HepG2 (cell line): Measurements from ENCODE around the gene IL4I1. TPM values are rescaled to one million over a fixed set of nuclear protein-coding genes. Genes with fewer than 3 reads are reported as not detected.

Source experiments
- ATAC-seq: fragments of 200-7000 bp; cut with Tn5 transposase; 3 replicates; pipeline ENCODE4 v1.9.1; 2020; ENCODE audit warnings: mild to moderate bottlenecking, moderate library complexity
- BruUV-seq: library from RNA; stranded (reverse); fragments of 400-500 nt; replicated peaks from 2 replicates; lab custom pipeline; 2021; lab: Mats Ljungman, UMichigan
- CTCF ChIA-PET: fragments of 300-600 bp; formaldehyde crosslinking; extraction: SDS; loops from one replicate; lab custom pipeline; 2021; ENCODE audit warnings: low total read pairs, inconsistent platforms, low intra/inter-chr PET ratio; lab: Yijun Ruan, JAX
- POLR2A ChIA-PET: fragments of 350-600 bp; sonication (Branson Sonifier 250); formaldehyde crosslinking; loops from one replicate; lab custom pipeline; 2020; ENCODE audit warnings: antibody characterized with exemption, inconsistent platforms; lab: Yijun Ruan, JAX
- DNase-seq: peaks from one replicate; pipeline ENCODE4 v3.0.0-alpha.2; 2015; ENCODE audit warnings: low spot score
- FAIRE-seq: peaks from 3 replicates; lab custom pipeline; 2011; peaks lifted over from hg19 to GRCh38; lab: Jason Lieb, UNC
- H2AFZ ChIP-seq: one replicate; pipeline ENCODE4 v1.6.1; 2011; ENCODE audit warnings: low read length, inconsistent platforms
- H3K27ac ChIP-seq: fragments of 300-600 bp; 3 replicates; pipeline ENCODE4 v1.8.0; 2011; ENCODE audit warnings: mixed run types, mild to moderate bottlenecking, mixed read lengths, low read length, inconsistent platforms; ENCODE audit not compliant: insufficient read depth; ENCODE audit errors: extremely low read length
- H3K27me3 ChIP-seq, 2 experiments: fragments of 200-600 bp in 1 of 2; 2 replicates in 1 of 2; 3 replicates in 1 of 2; pipeline versions ENCODE4 v1.6.0 to v1.8.0; 2011; ENCODE audit warnings: low read length in 2 of 2, mild to moderate bottlenecking in 2 of 2, moderate library complexity in 2 of 2, inconsistent platforms in 1 of 2; ENCODE audit not compliant: insufficient read depth in 2 of 2, control insufficient read depth in 1 of 2
- H3K36me3 ChIP-seq, 2 experiments: fragments of 200-600 bp in 1 of 2; replicated peaks in 1 of 2; 2 replicates in 1 of 2; 3 replicates in 1 of 2; pipeline versions ENCODE4 v1.5.1 to v1.8.0; 2011; ENCODE audit warnings: low read length in 2 of 2, inconsistent platforms in 1 of 2; ENCODE audit not compliant: insufficient read depth in 2 of 2, control insufficient read depth in 1 of 2
- H3K4me1 ChIP-seq: 2 replicates; pipeline ENCODE4 v1.5.1; 2012; ENCODE audit warnings: low read length, inconsistent platforms; ENCODE audit not compliant: insufficient read depth
- H3K4me2 ChIP-seq: 2 replicates; pipeline ENCODE4 v1.6.0; 2011; ENCODE audit warnings: low read depth, low read length, inconsistent platforms
- H3K4me3 ChIP-seq, 3 experiments: fragments of 200-600 bp in 1 of 3; sonication (generic), shearing (Covaris generic) in 1 of 3; replicated peaks in 1 of 3; 2 replicates each; pipeline ENCODE4 v1.5.1; 2011 to 2016; ENCODE audit warnings: low read length in 3 of 3, inconsistent platforms in 2 of 3, low read depth in 2 of 3, mild to moderate bottlenecking in 2 of 3, control low read depth in 1 of 3, mixed read lengths in 1 of 3; ENCODE audit not compliant: insufficient read depth in 1 of 3
- H3K79me2 ChIP-seq: one replicate; pipeline ENCODE4 v1.6.1; 2011; ENCODE audit warnings: low read length, inconsistent platforms; ENCODE audit not compliant: insufficient read depth
- H3K9ac ChIP-seq: 2 replicates; pipeline ENCODE4 v1.6.0; 2011; ENCODE audit warnings: mild to moderate bottlenecking, low read depth, low read length, inconsistent platforms; ENCODE audit not compliant: insufficient read depth
- H3K9me3 ChIP-seq: 2 replicates; pipeline ENCODE4 v1.5.1; 2012; ENCODE audit warnings: mild to moderate bottlenecking, low read length
- H4K20me1 ChIP-seq: 2 replicates; pipeline ENCODE4 v1.6.0; 2011; ENCODE audit warnings: inconsistent platforms, mild to moderate bottlenecking, low read length, moderate library complexity; ENCODE audit not compliant: insufficient read depth
- KLF13 ChIP-seq: sonication (generic); formaldehyde crosslinking; IDR thresholded peaks from 2 replicates; pipeline ENCODE4 v1.4.0; 2020; ENCODE audit warnings: mild to moderate bottlenecking, missing genetic modification reagents
- RBM22 ChIP-seq: fragments of 200-400 bp; formaldehyde crosslinking; optimal IDR thresholded peaks from 2 replicates; pipeline ENCODE3; 2017; ENCODE audit warnings: mild to moderate bottlenecking, low read length, moderate library complexity
- TEAD2 ChIP-seq: sonication (generic); formaldehyde crosslinking; IDR thresholded peaks from 2 replicates; pipeline ENCODE4 v1.9.0; 2021; ENCODE audit warnings: missing genetic modification reagents
- ZZZ3 ChIP-seq: sonication (generic); formaldehyde crosslinking; IDR thresholded peaks from 2 replicates; pipeline ENCODE4 v1.4.0; 2020; ENCODE audit warnings: missing genetic modification reagents, mild to moderate bottlenecking, borderline replicate concordance
- WGBS: methylation state at CpG from one replicate; pipeline ENCODE4 v1.1.6; 2017; ENCODE audit warnings: low lambda C conversion rate; 5-methylcytosine and 5-hydroxymethylcytosine counted together
- in situ Hi-C: cut with HindIII; loops from 2 replicates; pipeline ENCODE4 v1.10.0; 2017; ENCODE audit warnings: low pct_unique_long_range_greater_than_20kb; ENCODE audit not compliant: extremely low pct_ligation_motif_present
- intact Hi-C: fragments of 100-400 bp; cut with micrococcal nuclease; formaldehyde crosslinking; loops from one replicate; pipeline ENCODE4 v1.10.0; 2022; ENCODE audit not compliant: unreplicated experiment
- polyA plus RNA-seq, 8 experiments: library from polyadenylated mRNA; depleted of rRNA in 3 of 8; stranded (reverse) in 7 of 8; unstranded in 1 of 8; fragments of >200 nt; fragmentation: Illumina TruSeq in 4 of 8; extraction: Trizol in 4 of 8; gene quantifications; 2 replicates each; pipeline versions ENCODE4 v1.2.1 to v1.2.3, GENCODE V29; 2011 to 2016; ENCODE audit warnings: low read depth in 4 of 8, missing spikeins in 1 of 8, mixed read lengths in 1 of 8; ENCODE audit not compliant: insufficient read depth in 1 of 8
- total RNA-seq, 5 experiments: library from RNA; depleted of rRNA; stranded (reverse); fragments of >200 nt; fragmentation: Illumina TruSeq; extraction: Trizol; gene quantifications; 2 replicates each; pipeline ENCODE4 v1.2.3, GENCODE V29; 2016; ENCODE audit warnings: low read depth in 1 of 5
- TF ChIP-seq, protein P1 (sequence below): sonication (generic); formaldehyde crosslinking; IDR thresholded peaks from 2 replicates; pipeline ENCODE4 v1.4.0; 2020; ENCODE audit warnings: missing genetic modification reagents, borderline replicate concordance
- TF ChIP-seq, protein P2 (sequence below): sonication (generic); formaldehyde crosslinking; IDR thresholded peaks from 2 replicates; pipeline ENCODE4 v1.5.1; 2020; ENCODE audit warnings: missing genetic modification reagents, mild to moderate bottlenecking, borderline replicate concordance
- TF ChIP-seq, protein P3 (sequence below): sonication (generic); formaldehyde crosslinking; IDR thresholded peaks from 2 replicates; pipeline ENCODE4 v1.4.0; 2020; ENCODE audit warnings: missing genetic modification reagents
- TF ChIP-seq, protein P4 (sequence below): sonication (generic); formaldehyde crosslinking; IDR thresholded peaks from 2 replicates; pipeline ENCODE4 v1.4.0; 2020; ENCODE audit warnings: missing genetic modification reagents

Gene IL4I1
- total and polyA plus RNA-seq, 2 of the 13 experiments (the other 11 are each of a cell fraction or from before 2014, with no cell fraction given), result not detected

DNA sequence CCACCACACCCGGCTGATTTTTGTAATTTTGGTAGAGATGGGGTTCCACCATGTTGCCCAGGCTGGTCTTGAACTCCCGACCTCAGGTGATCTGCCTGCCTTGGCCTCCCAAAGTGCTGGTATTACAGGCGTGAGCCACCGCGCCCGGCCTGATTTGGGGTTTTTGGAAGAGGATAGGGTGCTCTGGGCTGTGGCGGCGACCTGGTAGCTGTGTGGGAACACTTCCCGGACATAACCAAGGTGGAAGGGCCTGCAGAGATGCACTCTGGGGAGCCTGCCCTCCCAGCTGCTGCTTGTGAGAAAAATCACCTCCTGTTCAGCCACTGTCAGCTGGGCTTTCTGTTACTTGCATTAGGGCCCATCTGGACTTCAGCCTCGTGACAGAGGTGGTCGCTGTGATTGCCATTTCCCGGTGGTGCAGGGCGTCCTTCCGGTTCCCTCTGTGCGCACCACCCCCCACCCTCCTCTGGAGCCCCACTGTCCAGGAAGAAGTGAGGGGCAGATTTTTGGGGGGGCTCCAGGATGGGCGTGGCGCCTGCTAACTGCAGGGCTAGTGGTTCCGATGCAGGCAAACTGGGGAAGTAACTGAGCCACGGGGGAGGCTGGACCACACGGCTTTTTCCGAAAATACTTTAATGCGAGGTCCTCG is 7.5 kb downstream of the IL4I1 start:
- no TSS peak for BruUV-seq
- in situ Hi-C loops (no loop called here), intact Hi-C loops (no loop called here)
- Histone ChIP-seq H3K27me3 (no peaks in the 10 kb centered on the region; a peak in 1 of 5 replicates), H3K9me3 (no peaks in the 10 kb centered on the region), H3K4me1 (no peaks in the 10 kb centered on the region), H3K4me3 (no peak overlapping the region), H2AFZ (no peak overlapping the region), H3K36me3 (peaks cover 0 to 8% of the 10 kb centered on the region in 2 experiments; a peak in 4 of 5 replicates), H3K4me2 (no peak overlapping the region), H3K9ac (no peak overlapping the region), H3K79me2 (no peaks in the 10 kb centered on the region), H3K27ac (no peak overlapping the region), H4K20me1 (no peaks in the 10 kb centered on the region)
- ATAC-seq (no peak), DNase-seq (no peak), FAIRE-seq (no peak)
- ChIA-PET POLR2A (no interaction called here), CTCF (no interaction called here)
- 96% methylated on average over 19 of the region's 23 CpGs for WGBS
- TF ChIP-seq, protein P1, sequence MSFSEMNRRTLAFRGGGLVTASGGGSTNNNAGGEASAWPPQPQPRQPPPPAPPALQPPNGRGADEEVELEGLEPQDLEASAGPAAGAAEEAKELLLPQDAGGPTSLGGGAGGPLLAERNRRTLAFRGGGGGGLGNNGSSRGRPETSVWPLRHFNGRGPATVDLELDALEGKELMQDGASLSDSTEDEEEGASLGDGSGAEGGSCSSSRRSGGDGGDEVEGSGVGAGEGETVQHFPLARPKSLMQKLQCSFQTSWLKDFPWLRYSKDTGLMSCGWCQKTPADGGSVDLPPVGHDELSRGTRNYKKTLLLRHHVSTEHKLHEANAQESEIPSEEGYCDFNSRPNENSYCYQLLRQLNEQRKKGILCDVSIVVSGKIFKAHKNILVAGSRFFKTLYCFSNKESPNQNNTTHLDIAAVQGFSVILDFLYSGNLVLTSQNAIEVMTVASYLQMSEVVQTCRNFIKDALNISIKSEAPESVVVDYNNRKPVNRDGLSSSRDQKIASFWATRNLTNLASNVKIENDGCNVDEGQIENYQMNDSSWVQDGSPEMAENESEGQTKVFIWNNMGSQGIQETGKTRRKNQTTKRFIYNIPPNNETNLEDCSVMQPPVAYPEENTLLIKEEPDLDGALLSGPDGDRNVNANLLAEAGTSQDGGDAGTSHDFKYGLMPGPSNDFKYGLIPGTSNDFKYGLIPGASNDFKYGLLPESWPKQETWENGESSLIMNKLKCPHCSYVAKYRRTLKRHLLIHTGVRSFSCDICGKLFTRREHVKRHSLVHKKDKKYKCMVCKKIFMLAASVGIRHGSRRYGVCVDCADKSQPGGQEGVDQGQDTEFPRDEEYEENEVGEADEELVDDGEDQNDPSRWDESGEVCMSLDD (CRISPR knock-in tag), result no peak
- TF ChIP-seq RBM22 (peak; percentile 81), KLF13 (no peak), ZZZ3 (CRISPR knock-in tag) (no peak)

DNA sequence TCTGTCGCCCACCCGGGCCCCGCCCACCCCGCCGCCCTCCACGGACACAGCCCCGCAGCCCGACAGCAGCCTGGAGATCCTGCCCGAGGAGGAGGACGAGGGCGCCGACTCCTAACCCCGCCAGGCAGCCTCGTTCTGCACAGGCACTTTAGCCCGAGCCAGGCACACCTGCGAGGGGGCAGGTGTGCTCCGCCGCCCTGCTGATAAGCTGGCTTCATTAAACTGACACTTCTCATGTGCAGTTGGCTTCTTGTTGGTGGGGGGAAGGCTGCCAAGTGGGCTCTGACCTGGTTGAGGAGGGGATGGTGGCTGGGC is 8.2 kb downstream of the IL4I1 start:
- no peak for DNase-seq
- no peaks in the 10 kb centered on the region for H4K20me1 ChIP-seq
- no peaks in the 10 kb centered on the region for H3K9me3 ChIP-seq
- TF ChIP-seq, protein P2, sequence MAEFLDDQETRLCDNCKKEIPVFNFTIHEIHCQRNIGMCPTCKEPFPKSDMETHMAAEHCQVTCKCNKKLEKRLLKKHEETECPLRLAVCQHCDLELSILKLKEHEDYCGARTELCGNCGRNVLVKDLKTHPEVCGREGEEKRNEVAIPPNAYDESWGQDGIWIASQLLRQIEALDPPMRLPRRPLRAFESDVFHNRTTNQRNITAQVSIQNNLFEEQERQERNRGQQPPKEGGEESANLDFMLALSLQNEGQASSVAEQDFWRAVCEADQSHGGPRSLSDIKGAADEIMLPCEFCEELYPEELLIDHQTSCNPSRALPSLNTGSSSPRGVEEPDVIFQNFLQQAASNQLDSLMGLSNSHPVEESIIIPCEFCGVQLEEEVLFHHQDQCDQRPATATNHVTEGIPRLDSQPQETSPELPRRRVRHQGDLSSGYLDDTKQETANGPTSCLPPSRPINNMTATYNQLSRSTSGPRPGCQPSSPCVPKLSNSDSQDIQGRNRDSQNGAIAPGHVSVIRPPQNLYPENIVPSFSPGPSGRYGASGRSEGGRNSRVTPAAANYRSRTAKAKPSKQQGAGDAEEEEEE (CRISPR knock-in tag), result no peak
- no peak for TF ChIP-seq TEAD2
- TF ChIP-seq, protein P3, sequence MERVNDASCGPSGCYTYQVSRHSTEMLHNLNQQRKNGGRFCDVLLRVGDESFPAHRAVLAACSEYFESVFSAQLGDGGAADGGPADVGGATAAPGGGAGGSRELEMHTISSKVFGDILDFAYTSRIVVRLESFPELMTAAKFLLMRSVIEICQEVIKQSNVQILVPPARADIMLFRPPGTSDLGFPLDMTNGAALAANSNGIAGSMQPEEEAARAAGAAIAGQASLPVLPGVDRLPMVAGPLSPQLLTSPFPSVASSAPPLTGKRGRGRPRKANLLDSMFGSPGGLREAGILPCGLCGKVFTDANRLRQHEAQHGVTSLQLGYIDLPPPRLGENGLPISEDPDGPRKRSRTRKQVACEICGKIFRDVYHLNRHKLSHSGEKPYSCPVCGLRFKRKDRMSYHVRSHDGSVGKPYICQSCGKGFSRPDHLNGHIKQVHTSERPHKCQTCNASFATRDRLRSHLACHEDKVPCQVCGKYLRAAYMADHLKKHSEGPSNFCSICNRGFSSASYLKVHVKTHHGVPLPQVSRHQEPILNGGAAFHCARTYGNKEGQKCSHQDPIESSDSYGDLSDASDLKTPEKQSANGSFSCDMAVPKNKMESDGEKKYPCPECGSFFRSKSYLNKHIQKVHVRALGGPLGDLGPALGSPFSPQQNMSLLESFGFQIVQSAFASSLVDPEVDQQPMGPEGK, result no peak
- TF ChIP-seq, protein P4, sequence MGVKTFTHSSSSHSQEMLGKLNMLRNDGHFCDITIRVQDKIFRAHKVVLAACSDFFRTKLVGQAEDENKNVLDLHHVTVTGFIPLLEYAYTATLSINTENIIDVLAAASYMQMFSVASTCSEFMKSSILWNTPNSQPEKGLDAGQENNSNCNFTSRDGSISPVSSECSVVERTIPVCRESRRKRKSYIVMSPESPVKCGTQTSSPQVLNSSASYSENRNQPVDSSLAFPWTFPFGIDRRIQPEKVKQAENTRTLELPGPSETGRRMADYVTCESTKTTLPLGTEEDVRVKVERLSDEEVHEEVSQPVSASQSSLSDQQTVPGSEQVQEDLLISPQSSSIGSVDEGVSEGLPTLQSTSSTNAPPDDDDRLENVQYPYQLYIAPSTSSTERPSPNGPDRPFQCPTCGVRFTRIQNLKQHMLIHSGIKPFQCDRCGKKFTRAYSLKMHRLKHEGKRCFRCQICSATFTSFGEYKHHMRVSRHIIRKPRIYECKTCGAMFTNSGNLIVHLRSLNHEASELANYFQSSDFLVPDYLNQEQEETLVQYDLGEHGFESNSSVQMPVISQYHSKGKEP (CRISPR knock-in tag), result no peak
- no peaks in the 10 kb centered on the region for H3K79me2 ChIP-seq
- ChIA-PET CTCF (no interaction called here), POLR2A (no interaction called here)
- no peak overlapping the region for H3K4me2 ChIP-seq
- in situ Hi-C loops, result no loop called here
- ATAC-seq, result no peak
- H3K9ac ChIP-seq, result no peak overlapping the region
- H3K36me3 ChIP-seq, result peaks cover 3 to 15% of the 10 kb centered on the region in 2 experiments; a peak in 4 of 5 replicates
- intact Hi-C loops, result no loop called here
- no peak overlapping the region for H2AFZ ChIP-seq
- no peaks in the 10 kb centered on the region for H3K4me1 ChIP-seq
- FAIRE-seq, result no peak
- BruUV-seq, result no TSS peak
- no peak overlapping the region for H3K27ac ChIP-seq
- no peaks in the 10 kb centered on the region; a peak in 1 of 5 replicates for H3K27me3 ChIP-seq
- H3K4me3 ChIP-seq, result no peak overlapping the region
- WGBS, result 93% methylated on average over 9 of the region's 18 CpGs
